Activated T-cell treated with anti-CD3 and anti-CD28 coated beads for 48 hours (primary cell): ENCODE measurements around the gene OOSP4B.
"Not testable (repeated sequence)": the region's sequence is repeated elsewhere in the genome, so short reads cannot be mapped to it uniquely, and the experiment has no call there.

ENCODE experiments used
- DNase-seq: peaks from one replicate; pipeline ENCODE4 v3.0.0-alpha.2; 2020; ENCODE audit warnings: low read depth

The OOSP4B gene

GRCh38 chr11:60016881-60017280 is at the start of gene OOSP4B:
TSS of gene OOSP4B (plus strand) at chr11:60017181.
- DNase-seq = no peak

- no peak for DNase-seq
Observed at GRCh38 chr11:59967677-59968394, 49.1 kb upstream of the OOSP4B start.

- no peak for DNase-seq
Observed at GRCh38 chr11:59968395-59968783, 48.6 kb upstream of the OOSP4B start.

- no peak for DNase-seq
Observed at GRCh38 chr11:59973097-59973496, 43.9 kb upstream of the OOSP4B start.

GRCh38 chr11:59981106-59981770 is 35.7 kb upstream of the OOSP4B start:
- DNase-seq = no peak

GRCh38 chr11:59982037-59982436 is 34.9 kb upstream of the OOSP4B start:
- not testable (repeated sequence) for DNase-seq

DNA sequence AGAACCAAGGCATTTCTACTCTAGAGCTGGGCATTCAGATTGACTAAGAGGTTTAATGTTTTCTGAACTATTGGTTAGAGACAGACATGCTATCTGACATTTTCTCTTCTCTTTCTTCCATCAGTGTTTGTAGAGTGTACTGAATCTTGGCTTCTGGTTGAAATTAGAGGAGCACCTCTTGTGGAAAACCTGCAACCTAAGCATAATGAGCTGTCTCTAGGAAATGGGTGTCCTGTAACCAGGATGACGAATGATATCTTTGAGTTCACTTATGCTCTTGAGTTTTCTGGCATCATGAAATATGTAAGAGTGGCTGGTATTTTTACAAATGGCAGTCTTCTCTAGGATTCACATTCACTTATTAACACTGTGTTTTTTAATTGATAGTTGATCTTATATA is 33.8 kb upstream of the OOSP4B start:
- no peak for DNase-seq

- DNase-seq = no peak
Observed at GRCh38 chr11:59984368-59984767, 32.6 kb upstream of the OOSP4B start.

DNA sequence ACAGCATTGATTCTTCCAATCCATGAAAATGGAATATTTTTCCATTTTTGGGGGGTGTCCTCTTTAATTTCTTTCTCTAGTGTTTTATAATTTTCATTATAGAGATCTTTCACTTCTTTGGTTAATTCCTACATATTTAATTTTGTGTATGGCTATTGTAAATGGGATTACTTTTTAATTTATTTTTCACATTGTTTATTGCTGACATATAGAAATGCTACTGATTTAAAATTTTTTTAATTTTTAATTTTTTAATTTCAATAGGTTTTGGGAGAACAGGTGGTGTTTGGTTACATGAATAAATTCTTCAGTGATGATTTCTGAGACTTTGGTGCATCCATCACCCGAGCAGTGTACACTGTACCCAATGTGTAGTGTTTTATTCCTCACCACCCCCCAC is 26.6 kb upstream of the OOSP4B start:
- no peak for DNase-seq

GRCh38 chr11:59992425-59992824 is 24.6 kb upstream of the OOSP4B start:
- no peak for DNase-seq

- DNase-seq = no peak
Observed at GRCh38 chr11:59997800-59998199, 19.2 kb upstream of the OOSP4B start.

DNA sequence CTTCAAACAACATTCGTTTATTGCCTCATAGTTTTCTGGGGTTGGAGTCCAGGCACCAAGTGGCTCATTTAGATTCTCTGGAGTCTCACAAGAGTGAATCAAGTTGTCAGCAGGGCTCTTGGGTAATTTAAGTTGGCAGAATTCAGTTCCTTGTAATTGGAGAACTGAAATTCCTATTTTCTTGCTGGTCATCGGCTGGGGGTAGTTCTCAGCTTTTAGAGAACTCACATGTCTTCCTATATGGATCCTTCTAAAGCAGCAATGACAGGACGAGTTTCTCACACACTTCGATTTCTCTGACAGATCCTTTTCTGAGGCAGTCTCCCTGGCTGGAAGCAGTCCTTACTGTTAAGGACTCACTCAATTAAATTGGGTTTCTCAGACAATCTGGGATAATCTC is 17.3 kb upstream of the OOSP4B start:
- no peak for DNase-seq

GRCh38 chr11:60003729-60004128 is 13.3 kb upstream of the OOSP4B start:
- no peak for DNase-seq

DNA sequence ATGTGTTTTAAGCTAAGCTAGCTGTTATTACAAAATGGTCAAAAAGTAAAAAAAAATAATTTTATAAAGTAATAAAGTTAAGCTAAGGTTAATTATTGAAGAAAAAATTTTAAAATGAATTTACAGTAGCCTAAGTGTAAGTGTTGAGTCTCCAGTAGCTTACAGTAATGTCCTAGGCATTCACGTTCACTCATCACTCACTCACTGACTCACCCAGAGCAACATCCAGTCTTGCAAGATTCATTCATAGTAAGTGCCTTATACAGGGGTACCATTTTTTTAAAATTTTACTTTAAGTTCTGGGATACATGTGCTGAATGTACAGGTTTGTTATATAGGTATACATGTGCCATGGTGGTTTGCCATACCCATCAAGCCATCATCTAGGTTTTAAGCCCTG is 11.6 kb upstream of the OOSP4B start:
- DNase-seq = no peak

- no peak for DNase-seq
Observed at GRCh38 chr11:60018058-60018457, 1.1 kb downstream of the OOSP4B start.

GRCh38 chr11:60020376-60020775 is 3.4 kb downstream of the OOSP4B start:
- DNase-seq = not testable (repeated sequence)

DNA sequence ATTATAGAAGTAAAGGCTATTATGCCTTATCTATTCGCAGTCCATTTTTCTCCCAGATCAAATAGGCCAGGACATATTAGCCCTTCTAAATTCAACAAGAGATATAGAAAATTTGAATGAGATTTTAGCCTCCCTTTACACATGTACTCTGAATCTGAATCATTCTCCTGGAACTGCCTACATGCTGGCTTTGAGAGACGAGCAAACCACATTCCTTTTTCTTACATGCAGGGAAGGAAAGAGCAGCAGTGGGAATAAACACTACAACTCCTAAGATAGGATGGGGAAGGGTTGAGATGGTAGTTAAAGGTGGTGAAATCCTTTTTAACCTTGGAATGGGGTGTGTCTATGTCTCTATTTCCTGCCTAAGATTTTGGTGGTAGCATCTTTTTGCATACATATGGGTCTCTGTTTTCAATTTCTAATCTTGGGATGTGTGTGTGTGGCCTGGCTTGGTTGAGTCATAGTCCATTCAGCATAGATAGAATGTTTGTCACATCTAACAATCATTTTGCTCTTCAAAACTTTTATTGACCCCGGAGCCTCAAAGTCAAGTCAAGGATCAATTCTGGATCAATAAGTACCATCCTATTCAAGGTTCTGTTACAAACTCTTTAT is 12.1 kb downstream of the OOSP4B start:
- no peak for DNase-seq

GRCh38 chr11:60040109-60040508 is 23.1 kb downstream of the OOSP4B start, which contains the start of gene OOSP2:
TSS of gene OOSP2 (plus strand) at chr11:60040409. CDS start at chr11:60040460, 51 bp downstream.
- no peak for DNase-seq

GRCh38 chr11:60050422-60050821 is 33.4 kb downstream of the OOSP4B start:
- not testable (repeated sequence) for DNase-seq

GRCh38 chr11:60050839-60051238 is 33.9 kb downstream of the OOSP4B start:
- not testable (repeated sequence) for DNase-seq

DNA sequence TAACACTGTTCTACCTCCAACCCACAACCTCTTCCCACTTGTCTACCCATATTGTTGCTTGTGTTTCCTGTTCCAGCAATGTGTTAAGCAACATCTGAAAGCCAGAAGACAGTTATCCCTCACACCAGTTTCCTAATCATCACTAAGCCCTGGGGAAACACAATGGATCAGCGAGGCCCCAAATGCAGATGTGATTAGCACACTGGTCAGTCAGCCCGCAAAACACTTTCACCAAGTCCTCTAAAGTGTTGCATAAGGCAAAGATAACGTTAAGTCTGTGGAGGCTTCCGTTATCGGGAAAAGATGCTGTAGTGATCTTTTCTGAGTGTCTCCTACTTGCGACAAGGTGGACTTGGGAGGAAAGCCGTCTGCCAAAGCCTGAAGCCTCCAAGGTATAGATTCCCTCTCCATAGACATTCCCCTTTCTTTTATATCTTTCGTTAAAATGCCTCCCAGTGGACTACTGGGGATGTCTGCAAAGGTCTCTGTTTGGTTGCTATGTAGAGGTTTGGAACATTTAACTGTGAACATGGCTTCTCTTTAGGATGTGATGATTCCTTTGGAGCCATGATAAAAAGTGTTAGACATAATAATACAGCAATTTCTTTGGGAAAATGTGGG is 39.5 kb downstream of the OOSP4B start, which contains the start of gene MS4A3:
Gene MS4A3, plus strand, starts transcription at position 317 of the 621 bp plus-strand sequence. CDS start 4,496 bp downstream, outside the sequence.
- DNase-seq = no peak

DNA sequence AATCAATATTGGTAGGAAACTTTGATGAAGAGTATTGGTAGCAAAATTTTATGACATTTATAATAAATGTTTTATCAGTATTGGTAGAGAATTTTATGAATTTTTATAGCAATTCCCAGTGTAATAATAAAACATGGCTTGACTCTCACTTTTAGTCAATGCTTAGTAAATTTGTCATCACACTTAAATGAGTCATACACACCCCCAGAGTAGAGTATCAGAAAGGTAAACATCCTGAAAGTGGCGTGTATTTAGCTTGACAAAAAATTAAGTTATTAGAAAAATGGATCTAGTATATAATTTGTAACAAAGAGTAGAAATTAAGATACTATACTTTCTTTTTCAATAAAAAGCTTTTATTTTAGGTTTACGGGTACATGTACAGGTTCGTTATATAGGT is 42.1 kb downstream of the OOSP4B start:
- no peak for DNase-seq
